Fibroblast of lung (primary cell): ENCODE measurements around the gene SLC27A5. TPM values are rescaled to one million over a fixed set of nuclear protein-coding genes. Genes with fewer than 3 reads are reported as not detected.

Source experiments
- DNase-seq, 2 donors: peaks; one replicate each; pipeline versions ENCODE4 v3.0.0 to v3.0.0-alpha.2; 2010; ENCODE audit warnings: low read depth in 2 of 2
- H2AFZ ChIP-seq: 2 replicates; pipeline ENCODE4 v1.5.1; 2012; ENCODE audit warnings: low read length, control low read depth, inconsistent platforms
- H3K27ac ChIP-seq: 2 replicates; pipeline ENCODE4 v1.5.1; 2011; ENCODE audit warnings: low read length, control low read depth; ENCODE audit not compliant: insufficient read depth
- H3K27me3 ChIP-seq: 2 replicates; pipeline ENCODE4 v1.5.1; 2011; ENCODE audit warnings: mild to moderate bottlenecking, low read length; ENCODE audit not compliant: control insufficient read depth, insufficient read depth
- H3K36me3 ChIP-seq: 2 replicates; pipeline ENCODE4 v1.5.1; 2011; ENCODE audit warnings: low read length; ENCODE audit not compliant: control insufficient read depth, insufficient read depth
- H3K4me1 ChIP-seq: 2 replicates; pipeline ENCODE4 v1.5.1; 2011; ENCODE audit warnings: low read length; ENCODE audit not compliant: control insufficient read depth, insufficient read depth; ENCODE audit errors: extremely low read depth
- H3K4me2 ChIP-seq: 2 replicates; pipeline ENCODE4 v1.5.1; 2011; ENCODE audit warnings: low read length, control low read depth; ENCODE audit not compliant: insufficient read depth; ENCODE audit errors: extremely low read depth
- H3K4me3 ChIP-seq, 4 experiments: fragments of 200-600 bp in 1 of 4; sonication (generic) in 1 of 4; replicated peaks in 1 of 4; 2 replicates each; pipeline ENCODE4 v1.5.1; 2011 to 2016; ENCODE audit warnings: low read length in 4 of 4, low read depth in 3 of 4, mild to moderate bottlenecking in 3 of 4, control low read depth in 2 of 4, inconsistent platforms in 1 of 4, mixed read lengths in 1 of 4; ENCODE audit not compliant: insufficient read depth in 1 of 4; ENCODE audit errors: control extremely low read depth in 1 of 4
- H3K79me2 ChIP-seq: 2 replicates; pipeline ENCODE4 v1.5.1; 2012; ENCODE audit warnings: mild to moderate bottlenecking, low read length, inconsistent platforms; ENCODE audit not compliant: control insufficient read depth, insufficient read depth
- H3K9ac ChIP-seq: 2 replicates; pipeline ENCODE4 v1.5.1; 2011; ENCODE audit warnings: mild to moderate bottlenecking, low read length, control low read depth; ENCODE audit not compliant: insufficient read depth
- H3K9me3 ChIP-seq: 2 replicates; pipeline ENCODE4 v1.5.1; 2012; ENCODE audit warnings: low read depth, low read length; ENCODE audit not compliant: control insufficient read depth, insufficient read depth
- H4K20me1 ChIP-seq: 2 replicates; pipeline ENCODE4 v1.5.1; 2011; ENCODE audit warnings: low read length; ENCODE audit not compliant: control insufficient read depth, insufficient read depth; ENCODE audit errors: extremely low read depth
- CTCF ChIP-seq, 2 donors: IDR thresholded peaks in 1 of 2; conservative IDR thresholded peaks in 1 of 2; 1 replicate in 1 of 2; 2 replicates in 1 of 2; pipeline ENCODE4 v1.5.1; 2011 to 2012; ENCODE audit warnings: low read length in 2 of 2, control low read depth in 1 of 2, inconsistent platforms in 1 of 2, low read depth in 1 of 2, mild to moderate bottlenecking in 1 of 2
- EZH2 ChIP-seq: IDR thresholded peaks from 2 replicates; pipeline ENCODE4 v1.5.1; 2012; ENCODE audit warnings: low read length, control low read depth, mild to moderate bottlenecking; ENCODE audit errors: missing control alignments
- polyA plus RNA-seq, 2 donors: library from polyadenylated mRNA; depleted of rRNA in 1 of 2; stranded (reverse) in 1 of 2; unstranded in 1 of 2; fragments of >200 nt; gene quantifications; 2 replicates each; pipeline ENCODE4 v1.2.1, GENCODE V29; 2011 to 2012; ENCODE audit warnings: missing spikeins in 1 of 2
- total RNA-seq: library from RNA; depleted of rRNA; stranded (reverse); fragments of >200 nt; gene quantifications from 2 replicates; pipeline ENCODE4 v1.2.1, GENCODE V29; 2014

Gene SLC27A5
- total and polyA plus RNA-seq, 2 donors (not counting 1 experiment from before 2014, with no cell fraction given): 5.2 to 10.1 TPM

DNA sequence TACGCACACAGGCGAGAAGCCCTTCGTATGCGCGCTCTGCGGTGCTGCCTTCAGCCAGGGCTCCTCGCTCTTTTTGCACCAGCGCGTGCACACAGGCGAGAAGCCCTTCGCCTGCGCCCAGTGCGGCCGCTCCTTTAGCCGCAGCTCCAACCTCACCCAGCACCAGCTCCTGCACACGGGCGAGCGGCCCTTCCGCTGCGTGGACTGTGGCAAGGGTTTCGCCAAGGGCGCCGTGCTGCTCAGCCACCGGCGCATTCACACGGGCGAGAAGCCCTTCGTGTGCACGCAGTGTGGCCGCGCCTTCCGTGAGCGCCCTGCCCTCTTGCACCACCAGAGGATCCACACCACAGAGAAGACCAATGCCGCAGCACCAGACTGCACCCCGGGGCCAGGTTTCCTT is 55.7 kb downstream of the SLC27A5 start:
- H3K27ac ChIP-seq: no peak overlapping the region

GRCh38 chr19:58455306-58455705 is 56.5 kb downstream of the SLC27A5 start:
- H3K4me1 ChIP-seq: peaks cover 6% of the 10 kb centered on the region
- TF ChIP-seq EZH2 (no peak), CTCF (conservative IDR thresholded peaks at IDR 0.05 in 1 of 2, IDR thresholded peaks at IDR 0.05 in 1 of 2; ENCODE audit: low read depth in 1 of 2, low read length in 2 of 2) (no peak)
- no peak overlapping the region for H3K27ac ChIP-seq
- DNase-seq: no peak
- H3K27me3 ChIP-seq: no peaks in the 10 kb centered on the region
- no peak overlapping the region for H3K4me2 ChIP-seq
- no peaks in the 10 kb centered on the region for H3K79me2 ChIP-seq
- no peaks in the 10 kb centered on the region for H4K20me1 ChIP-seq
- H3K4me3 ChIP-seq: no peak overlapping the region
- no peak overlapping the region for H2AFZ ChIP-seq
- H3K36me3 ChIP-seq: peaks cover 12% of the 10 kb centered on the region
- no peaks in the 10 kb centered on the region for H3K9me3 ChIP-seq
- H3K9ac ChIP-seq: no peak overlapping the region

More for the DNA sequence above, 55.7 kb downstream of the SLC27A5 start:
- no peak overlapping the region for H2AFZ ChIP-seq
- H3K36me3 ChIP-seq: peaks cover 12% of the 10 kb centered on the region
- no peaks in the 10 kb centered on the region for H3K9me3 ChIP-seq
- no peaks in the 10 kb centered on the region for H3K79me2 ChIP-seq
- H3K4me1 ChIP-seq: peaks cover 1% of the 10 kb centered on the region
- no peaks in the 10 kb centered on the region for H4K20me1 ChIP-seq
- H3K4me2 ChIP-seq: no peak overlapping the region
- no peaks in the 10 kb centered on the region for H3K27me3 ChIP-seq
- TF ChIP-seq EZH2 (no peak), CTCF (conservative IDR thresholded peaks at IDR 0.05 in 1 of 2, IDR thresholded peaks at IDR 0.05 in 1 of 2; ENCODE audit: low read depth in 1 of 2, low read length in 2 of 2) (no peak)
- DNase-seq: no peak
- H3K4me3 ChIP-seq: no peak overlapping the region
- no peak overlapping the region for H3K9ac ChIP-seq

- peaks cover 6% of the 10 kb centered on the region for H3K4me1 ChIP-seq
- no peak for TF ChIP-seq CTCF (conservative IDR thresholded peaks at IDR 0.05 in 1 of 2, IDR thresholded peaks at IDR 0.05 in 1 of 2; ENCODE audit: low read depth in 1 of 2, low read length in 2 of 2)
- no peak for TF ChIP-seq EZH2
- H3K27me3 ChIP-seq: no peaks in the 10 kb centered on the region
- no peaks in the 10 kb centered on the region for H3K79me2 ChIP-seq
- H2AFZ ChIP-seq: no peak overlapping the region
- no peak for DNase-seq
- H3K4me3 ChIP-seq: no peak overlapping the region
- H3K9ac ChIP-seq: no peak overlapping the region
- H4K20me1 ChIP-seq: no peaks in the 10 kb centered on the region
- H3K9me3 ChIP-seq: no peaks in the 10 kb centered on the region
- no peak overlapping the region for H3K4me2 ChIP-seq
- H3K27ac ChIP-seq: no peak overlapping the region
- peaks cover 12% of the 10 kb centered on the region for H3K36me3 ChIP-seq
Observed at GRCh38 chr19:58453743-58454142, 58.0 kb downstream of the SLC27A5 start.
